PC-3 (cell line): ENCODE results near the gene PSMD5. TPM values are rescaled to one million over a fixed set of nuclear protein-coding genes. Genes with fewer than 3 reads are reported as not detected.

Experiments
- ATAC-seq: fragments of 200-7000 bp; cut with Tn5 transposase; 2 replicates; pipeline ENCODE4 v1.9.1; 2020; ENCODE audit warnings: mild to moderate bottlenecking, moderate library complexity
- BruUV-seq: library from RNA; stranded (reverse); fragments of 400-500 nt; replicated peaks from 2 replicates; lab custom pipeline; 2021; lab: Mats Ljungman, UMichigan
- CTCF ChIA-PET: fragments of 300-600 bp; sonication (Branson Sonifier 250); formaldehyde crosslinking; loops from one replicate; lab custom pipeline; 2022; ENCODE audit warnings: antibody characterized with exemption; lab: Charles Lee
- POLR2A ChIA-PET: fragments of 300-600 bp; sonication (Branson Sonifier 250); formaldehyde crosslinking; loops from one replicate; lab custom pipeline; 2022; ENCODE audit warnings: antibody characterized with exemption; ENCODE audit not compliant: unreplicated experiment; lab: Charles Lee
- DNase-seq: peaks from one replicate; pipeline ENCODE4 v3.0.0-alpha.2; 2015
- H2AFZ ChIP-seq: fragments of 300-600 bp; sonication (generic); 2 replicates; pipeline ENCODE4 v1.6.0; 2016; ENCODE audit warnings: antibody characterized with exemption, low read length
- H3F3A ChIP-seq: fragments of 300-600 bp; sonication (generic); one replicate; pipeline ENCODE4 v1.6.0; 2017; ENCODE audit warnings: antibody characterized with exemption, low read length, control low read depth, mild to moderate bottlenecking; ENCODE audit not compliant: unreplicated experiment
- H3K27ac ChIP-seq: fragments of 300-600 bp; sonication (generic); 2 replicates; pipeline ENCODE4 v1.5.1; 2016; ENCODE audit warnings: mild to moderate bottlenecking, low read length
- H3K27me3 ChIP-seq: fragments of 300-600 bp; sonication (generic); 2 replicates; pipeline ENCODE4 v1.6.1; 2016; ENCODE audit warnings: low read length, mixed read lengths
- H3K36me3 ChIP-seq: fragments of 300-600 bp; sonication (generic); 2 replicates; pipeline ENCODE4 v1.6.1; 2016; ENCODE audit warnings: low read depth, mixed run types, low read length, mixed read lengths
- H3K4me1 ChIP-seq: fragments of 300-600 bp; sonication (generic); 2 replicates; pipeline ENCODE4 v1.5.1; 2016; ENCODE audit warnings: low read length; ENCODE audit not compliant: insufficient read depth
- H3K4me2 ChIP-seq: fragments of 300-600 bp; sonication (generic); 2 replicates; pipeline ENCODE4 v1.6.0; 2016; ENCODE audit warnings: low read length
- H3K4me3 ChIP-seq: fragments of 300-600 bp; sonication (generic); 2 replicates; pipeline ENCODE4 v1.5.1; 2016; ENCODE audit warnings: mild to moderate bottlenecking, low read length, mixed read lengths
- H3K79me2 ChIP-seq: fragments of 300-600 bp; sonication (generic); 2 replicates; pipeline ENCODE4 v1.6.1; 2017; ENCODE audit warnings: low read length, mixed read lengths
- H3K9ac ChIP-seq: fragments of 300-600 bp; sonication (generic); 2 replicates; pipeline ENCODE4 v1.6.0; 2016; ENCODE audit warnings: mild to moderate bottlenecking, low read length
- H3K9me2 ChIP-seq: fragments of 300-600 bp; sonication (generic); replicated peaks from 2 replicates; pipeline ENCODE4 v1.6.1; 2016; ENCODE audit warnings: mixed run types, low read length, mixed read lengths
- H3K9me3 ChIP-seq: fragments of 300-600 bp; sonication (generic); 2 replicates; pipeline ENCODE4 v1.6.1; 2016; ENCODE audit warnings: low read length, mixed read lengths
- H4K20me1 ChIP-seq: fragments of 300-600 bp; sonication (generic); 2 replicates; pipeline ENCODE4 v1.6.1; 2016; ENCODE audit warnings: low read length, mixed read lengths
- CTCF ChIP-seq: fragments of 300-600 bp; sonication (generic); conservative IDR thresholded peaks from 2 replicates; pipeline ENCODE4 v1.5.1; 2017; ENCODE audit warnings: antibody characterized with exemption, low read depth, mild to moderate bottlenecking, low read length
- EZH2 ChIP-seq: fragments of 300-600 bp; sonication (generic); IDR thresholded peaks from one replicate; pipeline ENCODE4 v1.6.1; 2017; ENCODE audit warnings: antibody characterized with exemption, mild to moderate bottlenecking, low read length; ENCODE audit not compliant: unreplicated experiment
- EZH2phosphoT487 ChIP-seq: fragments of 300-600 bp; sonication (generic); IDR thresholded peaks from 2 replicates; pipeline ENCODE4 v1.6.1; 2018; ENCODE audit warnings: mild to moderate bottlenecking, antibody characterized with exemption, low read length, borderline replicate concordance
- intact Hi-C: fragments of 100-400 bp; cut with micrococcal nuclease; formaldehyde crosslinking; loops from 2 replicates; pipeline ENCODE4 v1.9.0; 2023
- total RNA-seq: library from RNA; depleted of rRNA; stranded (reverse); fragments of >200 nt; gene quantifications from 2 replicates; pipeline ENCODE4 v1.2.3, GENCODE V29; 2014

Gene PSMD5
- total RNA-seq, 1 experiment from 2014 or later: 23.4 TPM

DNA sequence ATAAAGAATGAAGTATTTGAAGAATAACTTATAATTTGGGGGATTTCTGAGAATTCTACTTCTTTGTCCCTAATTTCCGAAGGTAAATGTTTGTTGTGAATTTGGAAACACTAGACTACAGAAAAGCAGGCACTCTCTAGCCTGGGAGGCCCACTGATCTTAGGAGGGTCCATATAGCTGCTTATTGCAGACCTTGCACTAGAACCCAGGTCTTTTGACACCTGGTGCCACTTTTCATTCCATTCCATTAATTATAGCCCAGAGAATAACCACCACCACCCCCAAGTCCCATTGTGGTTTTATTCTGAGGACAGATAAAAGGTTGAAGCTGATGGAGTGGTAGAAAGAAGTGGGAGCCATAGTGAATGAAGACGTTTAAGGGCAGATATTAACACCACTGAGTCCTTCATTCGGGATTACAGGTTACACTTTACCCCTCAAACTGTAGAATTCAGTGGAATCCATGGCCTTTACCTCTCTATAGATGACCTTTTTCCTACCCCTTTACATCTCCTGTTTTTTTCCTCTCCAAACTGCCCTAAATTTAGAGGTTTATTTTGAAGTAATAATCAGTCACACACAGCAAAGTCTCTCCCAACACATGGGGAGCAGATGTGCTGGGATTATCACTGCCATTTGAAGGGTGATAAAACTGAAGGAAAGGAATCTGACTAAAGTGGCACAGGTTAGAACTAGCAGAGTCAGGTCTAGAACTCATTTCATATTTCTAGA is 12.0 kb upstream of the PSMD5 start:
- no peak overlapping the region for H3K9ac ChIP-seq
- H3K27ac ChIP-seq: no peak overlapping the region
- ATAC-seq: no peak
- no peaks in the 10 kb centered on the region for H3K9me2 ChIP-seq
- 0 out of 2 replicates have a peak, but pooled peaks cover 2% of the 10 kb centered on the region for H3K36me3 ChIP-seq
- no peaks in the 10 kb centered on the region for H3K27me3 ChIP-seq
- BruUV-seq: no TSS peak
- no peak overlapping the region for H3K4me2 ChIP-seq
- H3K79me2 ChIP-seq: no peaks in the 10 kb centered on the region
- no peak for TF ChIP-seq EZH2
- no peak for TF ChIP-seq CTCF
- TF ChIP-seq EZH2phosphoT487: no peak
- POLR2A ChIA-PET: no interaction called here
- intact Hi-C loops: no loop called here
- CTCF ChIA-PET: no interaction called here
- no peak overlapping the region for H3K4me3 ChIP-seq
- no peak overlapping the region for H2AFZ ChIP-seq
- DNase-seq: no peak
- H4K20me1 ChIP-seq: no peaks in the 10 kb centered on the region
- no peaks in the 10 kb centered on the region for H3F3A ChIP-seq
- H3K4me1 ChIP-seq: no peaks in the 10 kb centered on the region
- H3K9me3 ChIP-seq: no peaks in the 10 kb centered on the region

- Histone ChIP-seq H3K4me2 (no peak overlapping the region), H3K9me3 (no peaks in the 10 kb centered on the region), H2AFZ (no peak overlapping the region), H3K4me1 (no peaks in the 10 kb centered on the region), H3K9ac (no peak overlapping the region), H3K4me3 (no peak overlapping the region), H3K79me2 (no peaks in the 10 kb centered on the region), H3K27ac (no peak overlapping the region), H3K9me2 (no peaks in the 10 kb centered on the region), H3F3A (no peaks in the 10 kb centered on the region), H4K20me1 (no peaks in the 10 kb centered on the region), H3K36me3 (0 out of 2 replicates have a peak, but pooled peaks cover 2% of the 10 kb centered on the region), H3K27me3 (no peaks in the 10 kb centered on the region)
- DNase-seq: no peak
- ChIA-PET POLR2A (no interaction called here), CTCF (no interaction called here)
- BruUV-seq: no TSS peak
- ATAC-seq: no peak
- TF ChIP-seq EZH2: no peak
- TF ChIP-seq EZH2phosphoT487: no peak
- TF ChIP-seq CTCF: no peak
- intact Hi-C loops: no loop called here
Measured at GRCh38 chr9:120853198-120853597, 10.5 kb upstream of the PSMD5 start.

GRCh38 chr9:120852240-120853010 is 9.7 kb upstream of the PSMD5 start:
- H3K9me3 ChIP-seq: no peaks in the 10 kb centered on the region
- no peak overlapping the region for H3K4me2 ChIP-seq
- BruUV-seq: no TSS peak
- no peaks in the 10 kb centered on the region for H3K9me2 ChIP-seq
- no peak overlapping the region for H2AFZ ChIP-seq
- H3K79me2 ChIP-seq: no peaks in the 10 kb centered on the region
- no peak overlapping the region for H3K9ac ChIP-seq
- H4K20me1 ChIP-seq: no peaks in the 10 kb centered on the region
- no peak for TF ChIP-seq EZH2
- no peak for TF ChIP-seq EZH2phosphoT487
- TF ChIP-seq CTCF: no peak
- no peak for ATAC-seq
- no peaks in the 10 kb centered on the region for H3K4me1 ChIP-seq
- intact Hi-C loops: no loop called here
- DNase-seq: no peak
- 0 out of 2 replicates have a peak, but pooled peaks cover 2% of the 10 kb centered on the region for H3K36me3 ChIP-seq
- H3K4me3 ChIP-seq: no peak overlapping the region
- no peaks in the 10 kb centered on the region for H3F3A ChIP-seq
- H3K27ac ChIP-seq: no peak overlapping the region
- ChIA-PET POLR2A (no interaction called here), CTCF (no interaction called here)
- no peaks in the 10 kb centered on the region for H3K27me3 ChIP-seq
